Neural cell (in vitro differentiated cells): Measurements from ENCODE around the gene AATK.

Experiments used
- EP300 ChIP-seq: fragments of 450-650 bp; conservative IDR thresholded peaks from 2 replicates; pipeline ENCODE4 v1.6.1; 2014; ENCODE audit warnings: antibody characterized with exemption, mild to moderate bottlenecking, moderate library complexity; ENCODE audit not compliant: poor library complexity, severe bottlenecking
- EZH2 ChIP-seq: fragments of 200-600, 300-800 bp; shearing (Covaris generic), sonication (generic); IDR thresholded peaks from 2 replicates; pipeline ENCODE4 v1.6.1; 2014; ENCODE audit warnings: antibody characterized with exemption, low read length, borderline replicate concordance, mild to moderate bottlenecking; ENCODE audit not compliant: insufficient read depth, poor library complexity, severe bottlenecking
- MXI1 ChIP-seq: fragments of 450-650 bp; conservative IDR thresholded peaks from 2 replicates; pipeline ENCODE4 v1.6.1; 2014; ENCODE audit warnings: antibody characterized with exemption, mild to moderate bottlenecking; ENCODE audit not compliant: poor library complexity, severe bottlenecking
- POLR2AphosphoS5 ChIP-seq: IDR thresholded peaks from 2 replicates; pipeline ENCODE4 v1.6.1; 2012
- RAD21 ChIP-seq: fragments of 450-650 bp; conservative IDR thresholded peaks from 2 replicates; pipeline ENCODE4 v1.6.1; 2014; ENCODE audit warnings: antibody characterized with exemption, mild to moderate bottlenecking, moderate library complexity
- SMC3 ChIP-seq: fragments of 450-650 bp; conservative IDR thresholded peaks from 2 replicates; pipeline ENCODE4 v1.6.1; 2014; ENCODE audit warnings: antibody characterized with exemption, mild to moderate bottlenecking, moderate library complexity; ENCODE audit not compliant: poor library complexity
- TAF1 ChIP-seq: IDR thresholded peaks from 2 replicates; pipeline ENCODE4 v1.6.1; 2012; ENCODE audit warnings: low read depth
- TF ChIP-seq, protein P1 (sequence below): fragments of 450-650 bp; IDR thresholded peaks from 2 replicates; pipeline ENCODE4 v1.5.1; 2014; ENCODE audit warnings: antibody characterized with exemption, mild to moderate bottlenecking, moderate library complexity; ENCODE audit not compliant: poor library complexity, severe bottlenecking
- TF ChIP-seq, protein P2 (sequence below): IDR thresholded peaks from 2 replicates; pipeline ENCODE4 v1.6.1; 2012; ENCODE audit warnings: borderline replicate concordance

- no peak for TF ChIP-seq RAD21
- TF ChIP-seq, protein P1, sequence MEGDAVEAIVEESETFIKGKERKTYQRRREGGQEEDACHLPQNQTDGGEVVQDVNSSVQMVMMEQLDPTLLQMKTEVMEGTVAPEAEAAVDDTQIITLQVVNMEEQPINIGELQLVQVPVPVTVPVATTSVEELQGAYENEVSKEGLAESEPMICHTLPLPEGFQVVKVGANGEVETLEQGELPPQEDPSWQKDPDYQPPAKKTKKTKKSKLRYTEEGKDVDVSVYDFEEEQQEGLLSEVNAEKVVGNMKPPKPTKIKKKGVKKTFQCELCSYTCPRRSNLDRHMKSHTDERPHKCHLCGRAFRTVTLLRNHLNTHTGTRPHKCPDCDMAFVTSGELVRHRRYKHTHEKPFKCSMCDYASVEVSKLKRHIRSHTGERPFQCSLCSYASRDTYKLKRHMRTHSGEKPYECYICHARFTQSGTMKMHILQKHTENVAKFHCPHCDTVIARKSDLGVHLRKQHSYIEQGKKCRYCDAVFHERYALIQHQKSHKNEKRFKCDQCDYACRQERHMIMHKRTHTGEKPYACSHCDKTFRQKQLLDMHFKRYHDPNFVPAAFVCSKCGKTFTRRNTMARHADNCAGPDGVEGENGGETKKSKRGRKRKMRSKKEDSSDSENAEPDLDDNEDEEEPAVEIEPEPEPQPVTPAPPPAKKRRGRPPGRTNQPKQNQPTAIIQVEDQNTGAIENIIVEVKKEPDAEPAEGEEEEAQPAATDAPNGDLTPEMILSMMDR = no peak
- TF ChIP-seq SMC3 = no peak
- no peak for TF ChIP-seq EP300
- TF ChIP-seq POLR2AphosphoS5 = no peak
- no peak for TF ChIP-seq EZH2
- TF ChIP-seq TAF1 = no peak
- TF ChIP-seq MXI1 = no peak
- TF ChIP-seq, protein P2, sequence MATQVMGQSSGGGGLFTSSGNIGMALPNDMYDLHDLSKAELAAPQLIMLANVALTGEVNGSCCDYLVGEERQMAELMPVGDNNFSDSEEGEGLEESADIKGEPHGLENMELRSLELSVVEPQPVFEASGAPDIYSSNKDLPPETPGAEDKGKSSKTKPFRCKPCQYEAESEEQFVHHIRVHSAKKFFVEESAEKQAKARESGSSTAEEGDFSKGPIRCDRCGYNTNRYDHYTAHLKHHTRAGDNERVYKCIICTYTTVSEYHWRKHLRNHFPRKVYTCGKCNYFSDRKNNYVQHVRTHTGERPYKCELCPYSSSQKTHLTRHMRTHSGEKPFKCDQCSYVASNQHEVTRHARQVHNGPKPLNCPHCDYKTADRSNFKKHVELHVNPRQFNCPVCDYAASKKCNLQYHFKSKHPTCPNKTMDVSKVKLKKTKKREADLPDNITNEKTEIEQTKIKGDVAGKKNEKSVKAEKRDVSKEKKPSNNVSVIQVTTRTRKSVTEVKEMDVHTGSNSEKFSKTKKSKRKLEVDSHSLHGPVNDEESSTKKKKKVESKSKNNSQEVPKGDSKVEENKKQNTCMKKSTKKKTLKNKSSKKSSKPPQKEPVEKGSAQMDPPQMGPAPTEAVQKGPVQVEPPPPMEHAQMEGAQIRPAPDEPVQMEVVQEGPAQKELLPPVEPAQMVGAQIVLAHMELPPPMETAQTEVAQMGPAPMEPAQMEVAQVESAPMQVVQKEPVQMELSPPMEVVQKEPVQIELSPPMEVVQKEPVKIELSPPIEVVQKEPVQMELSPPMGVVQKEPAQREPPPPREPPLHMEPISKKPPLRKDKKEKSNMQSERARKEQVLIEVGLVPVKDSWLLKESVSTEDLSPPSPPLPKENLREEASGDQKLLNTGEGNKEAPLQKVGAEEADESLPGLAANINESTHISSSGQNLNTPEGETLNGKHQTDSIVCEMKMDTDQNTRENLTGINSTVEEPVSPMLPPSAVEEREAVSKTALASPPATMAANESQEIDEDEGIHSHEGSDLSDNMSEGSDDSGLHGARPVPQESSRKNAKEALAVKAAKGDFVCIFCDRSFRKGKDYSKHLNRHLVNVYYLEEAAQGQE = no peak
Observed at GRCh38 chr17:81138083-81138482, 27.9 kb downstream of the AATK start.
